Measurements from ENCODE around the gene MYL4. TPM values are rescaled to one million over a fixed set of nuclear protein-coding genes. Genes with fewer than 3 reads are reported as not detected.

Gene MYL4
- total and polyA plus RNA-seq, 8 donors: 0.20 to 5.7 (median 1.7) TPM; not detected in 3

GRCh38 chr17:47224966-47225365 lies 15.8 kb downstream of the MYL4 start:
- no peak overlapping the region for H3K4me3 ChIP-seq
- DNase-seq: no peak
- no peaks in the 10 kb centered on the region for H3K9me3 ChIP-seq
- TF ChIP-seq CTCF (IDR thresholded peaks at IDR 0.05) (no peak), EP300 (IDR thresholded peaks at IDR 0.05) (no peak), POLR2AphosphoS5 (IDR thresholded peaks at IDR 0.05) (no peak), POLR2A (IDR thresholded peaks at IDR 0.05) (no peak)
- intact Hi-C loops (cut with DNase I; ENCODE audit: low total_unique reads): no loop called here
- H3K4me1 ChIP-seq: peaks cover 37 to 56% (median 45%) of the 10 kb centered on the region in 4 donors
- no peaks in the 10 kb centered on the region for H3K27me3 ChIP-seq
- H3K27ac ChIP-seq: peak overlapping the region; percentile 79 to 91 (median 81)
- 8 to 38% (median 21%) methylated on average over 1 of the region's 1 CpG for WGBS, 5 donors
- no peaks in the 10 kb centered on the region for H3K36me3 ChIP-seq

- H3K27ac ChIP-seq: peak overlapping the region; percentile 79 to 91 (median 81)
- no peak overlapping the region for H3K4me3 ChIP-seq
- WGBS, 5 donors: 9 to 33% (median 16%) methylated on average over 3 of the region's 3 CpGs
- intact Hi-C loops (cut with DNase I; ENCODE audit: low total_unique reads): no loop called here
- no peaks in the 10 kb centered on the region for H3K9me3 ChIP-seq
- H3K27me3 ChIP-seq: no peaks in the 10 kb centered on the region
- TF ChIP-seq POLR2AphosphoS5 (IDR thresholded peaks at IDR 0.05) (peak in 2 of 3 donors; percentile 8 to 69), EP300 (IDR thresholded peaks at IDR 0.05) (no peak)
- H3K4me1 ChIP-seq: peaks cover 34 to 56% (median 47%) of the 10 kb centered on the region in 4 donors
- H3K36me3 ChIP-seq: no peaks in the 10 kb centered on the region
- DNase-seq: peak; percentile 82 to 85
Observed at GRCh38 chr17:47225436-47225858, 16.3 kb downstream of the MYL4 start.

GRCh38 chr17:47225911-47226688 lies 17.0 kb downstream of the MYL4 start:
- no peak for TF ChIP-seq CTCF (IDR thresholded peaks at IDR 0.05)
- TF ChIP-seq EP300 (IDR thresholded peaks at IDR 0.05): no peak
- H3K27ac ChIP-seq: peak overlapping the region; percentile 44 to 91 (median 81)
- DNase-seq: no peak
- no peaks in the 10 kb centered on the region for H3K9me3 ChIP-seq
- H3K4me1 ChIP-seq: peaks cover 34 to 58% (median 48%) of the 10 kb centered on the region in 4 donors
- no peaks in the 10 kb centered on the region for H3K36me3 ChIP-seq
- H3K4me3 ChIP-seq: no peak overlapping the region
- WGBS, 5 donors: 85 to 96% (median 94%) methylated on average over 2 of the region's 2 CpGs
- no peaks in the 10 kb centered on the region for H3K27me3 ChIP-seq
- intact Hi-C loops (cut with DNase I; ENCODE audit: low total_unique reads): no loop called here

GRCh38 chr17:47227862-47228261 lies 18.7 kb downstream of the MYL4 start:
- H3K4me3 ChIP-seq: no peak overlapping the region
- TF ChIP-seq CTCF (IDR thresholded peaks at IDR 0.05) (no peak), POLR2AphosphoS5 (IDR thresholded peaks at IDR 0.05) (no peak), EP300 (IDR thresholded peaks at IDR 0.05) (no peak), POLR2A (IDR thresholded peaks at IDR 0.05) (no peak)
- no peak overlapping the region for H3K27ac ChIP-seq
- no peaks in the 10 kb centered on the region for H3K27me3 ChIP-seq
- intact Hi-C loops (cut with DNase I; ENCODE audit: low total_unique reads): no loop called here
- no peaks in the 10 kb centered on the region for H3K9me3 ChIP-seq
- no peak for DNase-seq
- H3K36me3 ChIP-seq: no peaks in the 10 kb centered on the region
- H3K4me1 ChIP-seq: peaks cover 27 to 55% (median 46%) of the 10 kb centered on the region in 4 donors
- WGBS, 5 donors: 82 to 96% (median 89%) methylated on average over 2 of the region's 2 CpGs

All from stomach (tissue), 9 donors.